ENCODE results near the gene BANK1. TPM values are rescaled to one million over a fixed set of nuclear protein-coding genes. Genes with fewer than 3 reads are reported as not detected.

The BANK1 gene
- total RNA-seq, 1 experiment from 2014 or later = 2.2 TPM

DNA sequence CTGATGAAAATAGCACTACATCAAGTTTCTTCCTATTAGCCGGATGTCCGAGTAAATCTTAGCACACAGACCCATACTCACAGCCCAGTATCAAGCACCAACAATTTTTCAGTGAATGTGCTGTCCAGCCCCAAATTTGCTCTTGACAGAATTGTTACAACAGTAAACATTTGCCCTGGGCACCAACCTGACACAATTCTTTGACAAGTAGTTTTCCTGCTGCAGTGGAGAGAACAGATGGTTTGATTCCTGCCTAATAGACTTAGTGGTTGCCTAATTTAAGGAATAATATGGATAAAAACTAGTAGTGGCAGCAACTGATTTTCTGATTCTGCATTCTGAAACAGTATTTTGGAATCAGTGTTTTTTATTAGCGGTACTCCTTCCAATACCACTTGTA, 301.1 kb downstream of the BANK1 start:
- H3K36me3 ChIP-seq (ENCODE audit: low read depth) = no peaks in the 10 kb centered on the region
- no peaks in the 10 kb centered on the region for H3K79me2 ChIP-seq (ENCODE audit: low read depth)
- no peak overlapping the region for H2AFZ ChIP-seq
- ChIA-PET POLR2A (ENCODE audit: unreplicated experiment) (no interaction called here), CTCF (no interaction called here)
- no peaks in the 10 kb centered on the region for H3K9me3 ChIP-seq (ENCODE audit: insufficient read depth, low read depth)
- H3F3A ChIP-seq (ENCODE audit: insufficient read depth, low read depth) = no peaks in the 10 kb centered on the region
- H3K9me2 ChIP-seq (ENCODE audit: insufficient read depth) = no peaks in the 10 kb centered on the region
- H3K4me3 ChIP-seq = no peak overlapping the region
- no peaks in the 10 kb centered on the region for H3K27me3 ChIP-seq (ENCODE audit: insufficient read depth, low read depth)
- intact Hi-C loops (cut with micrococcal nuclease; ENCODE audit: unreplicated experiment) = no loop called here
- no peak for DNase-seq
- H3K4me1 ChIP-seq (replicated peaks; ENCODE audit: insufficient read depth) = no peaks in the 10 kb centered on the region
- H3K4me2 ChIP-seq = no peak overlapping the region
- H3K27ac ChIP-seq = no peak overlapping the region
- H4K20me1 ChIP-seq (ENCODE audit: insufficient read depth) = no peaks in the 10 kb centered on the region
- TF ChIP-seq CTCF (conservative IDR thresholded peaks at IDR 0.05) = no peak
- no peak for TF ChIP-seq EZH2 (IDR thresholded peaks at IDR 0.05; ENCODE audit: low read depth)
- BruUV-seq (replicated peaks) = no TSS peak

DNA sequence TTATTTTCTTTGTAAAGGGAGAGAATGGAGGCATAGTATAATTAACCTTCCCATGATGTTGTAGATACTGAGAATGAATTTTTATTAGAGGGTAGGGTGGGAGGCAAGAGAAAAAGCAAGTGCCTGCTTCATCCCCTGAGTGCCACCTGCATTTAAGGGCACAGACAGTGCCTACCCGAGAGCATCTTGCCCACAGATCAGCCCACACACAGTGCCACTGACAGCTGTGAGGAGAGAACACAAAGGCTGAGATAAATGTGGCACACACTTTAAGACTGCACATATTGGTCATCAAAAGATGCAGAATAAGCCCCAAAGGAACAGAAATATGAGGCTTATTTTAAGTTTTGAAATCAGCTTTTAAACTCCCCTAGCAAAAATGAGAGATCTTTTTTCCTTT, 304.0 kb downstream of the BANK1 start:
- Histone ChIP-seq H3F3A (ENCODE audit: insufficient read depth, low read depth) (no peaks in the 10 kb centered on the region), H3K4me1 (replicated peaks; ENCODE audit: insufficient read depth) (no peaks in the 10 kb centered on the region), H3K27ac (no peak overlapping the region), H3K9me3 (ENCODE audit: insufficient read depth, low read depth) (no peaks in the 10 kb centered on the region), H3K9me2 (ENCODE audit: insufficient read depth) (no peaks in the 10 kb centered on the region), H3K27me3 (ENCODE audit: insufficient read depth, low read depth) (no peaks in the 10 kb centered on the region), H3K36me3 (ENCODE audit: low read depth) (no peaks in the 10 kb centered on the region), H2AFZ (no peak overlapping the region), H3K4me3 (no peak overlapping the region), H3K79me2 (ENCODE audit: low read depth) (no peaks in the 10 kb centered on the region), H3K4me2 (no peak overlapping the region), H4K20me1 (ENCODE audit: insufficient read depth) (no peaks in the 10 kb centered on the region)
- BruUV-seq (replicated peaks) = no TSS peak
- intact Hi-C loops (cut with micrococcal nuclease; ENCODE audit: unreplicated experiment) = no loop called here
- ChIA-PET POLR2A (ENCODE audit: unreplicated experiment) (no interaction called here), CTCF (no interaction called here)
- no peak for TF ChIP-seq EZH2 (IDR thresholded peaks at IDR 0.05; ENCODE audit: low read depth)
- TF ChIP-seq CTCF (conservative IDR thresholded peaks at IDR 0.05) = no peak
- DNase-seq = no peak

DNA sequence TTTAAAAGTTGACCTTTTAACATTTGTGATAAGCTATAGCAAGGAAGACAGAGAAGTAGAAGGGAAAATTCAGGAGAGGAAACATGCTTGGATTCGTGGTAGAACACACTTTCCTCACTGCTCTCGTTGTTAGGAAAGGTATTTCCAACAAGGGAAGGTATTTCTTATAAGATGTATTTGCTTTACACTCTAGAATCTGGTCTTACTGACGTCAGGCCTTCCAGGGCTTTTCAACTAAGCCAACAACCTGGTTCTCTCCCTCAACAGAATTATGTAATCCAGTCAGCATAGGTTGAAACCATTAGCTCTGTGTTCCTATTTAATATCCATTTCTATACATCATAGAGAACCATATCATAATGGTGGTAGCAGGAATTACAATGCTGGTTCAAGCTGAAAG, 312.8 kb downstream of the BANK1 start:
- no peak for DNase-seq
- ChIA-PET POLR2A (ENCODE audit: unreplicated experiment) (no interaction called here), CTCF (no interaction called here)
- Histone ChIP-seq H3K79me2 (ENCODE audit: low read depth) (no peaks in the 10 kb centered on the region), H3K27me3 (ENCODE audit: insufficient read depth, low read depth) (no peaks in the 10 kb centered on the region), H3K9me3 (ENCODE audit: insufficient read depth, low read depth) (no peaks in the 10 kb centered on the region), H3K4me1 (replicated peaks; ENCODE audit: insufficient read depth) (no peaks in the 10 kb centered on the region), H3F3A (ENCODE audit: insufficient read depth, low read depth) (no peaks in the 10 kb centered on the region), H3K4me3 (no peak overlapping the region), H4K20me1 (ENCODE audit: insufficient read depth) (no peaks in the 10 kb centered on the region), H2AFZ (no peak overlapping the region), H3K4me2 (no peak overlapping the region), H3K9me2 (ENCODE audit: insufficient read depth) (no peaks in the 10 kb centered on the region), H3K27ac (no peak overlapping the region), H3K36me3 (ENCODE audit: low read depth) (no peaks in the 10 kb centered on the region)
- TF ChIP-seq CTCF (conservative IDR thresholded peaks at IDR 0.05) = no peak
- no peak for TF ChIP-seq EZH2 (IDR thresholded peaks at IDR 0.05; ENCODE audit: low read depth)
- intact Hi-C loops (cut with micrococcal nuclease; ENCODE audit: unreplicated experiment) = no loop called here
- no TSS peak for BruUV-seq (replicated peaks)

All from PC-9 (cell line).